Ishikawa (cell line): ENCODE data around the gene PANX1.

Experiments used
- CEBPB ChIP-seq: IDR thresholded peaks from 2 replicates; pipeline ENCODE4 v1.6.1; 2012
- CREB1 ChIP-seq: IDR thresholded peaks from 2 replicates; pipeline ENCODE4 v1.6.1; 2012; ENCODE audit warnings: low read depth
- EGR1 ChIP-seq: IDR thresholded peaks from 2 replicates; pipeline ENCODE4 v1.6.1; 2012
- EP300 ChIP-seq: IDR thresholded peaks from 2 replicates; pipeline ENCODE4 v1.6.1; 2012; ENCODE audit warnings: borderline replicate concordance
- MAX ChIP-seq: IDR thresholded peaks from 2 replicates; pipeline ENCODE4 v1.6.1; 2012
- NFIC ChIP-seq: IDR thresholded peaks from 2 replicates; pipeline ENCODE4 v1.6.1; 2012
- RAD21 ChIP-seq: IDR thresholded peaks from 2 replicates; pipeline ENCODE4 v1.6.1; 2012; ENCODE audit warnings: low read depth
- TEAD4 ChIP-seq: IDR thresholded peaks from 2 replicates; pipeline ENCODE4 v1.6.1; 2012
- YY1 ChIP-seq: IDR thresholded peaks from 2 replicates; pipeline ENCODE4 v1.6.1; 2012; ENCODE audit warnings: low read depth
- ZBTB7A ChIP-seq: IDR thresholded peaks from 2 replicates; pipeline ENCODE4 v1.6.1; 2012; ENCODE audit warnings: low read depth
- TF ChIP-seq, protein P1 (sequence below): IDR thresholded peaks from 2 replicates; pipeline ENCODE4 v1.6.1; 2012; ENCODE audit warnings: low read depth, mild to moderate bottlenecking

- TF ChIP-seq EGR1 (no peak), MAX (no peak), EP300 (no peak), ZBTB7A (no peak), YY1 (no peak), CEBPB (no peak), TEAD4 (no peak), RAD21 (no peak), NFIC (no peak), CREB1 (no peak)
- TF ChIP-seq, protein P1, sequence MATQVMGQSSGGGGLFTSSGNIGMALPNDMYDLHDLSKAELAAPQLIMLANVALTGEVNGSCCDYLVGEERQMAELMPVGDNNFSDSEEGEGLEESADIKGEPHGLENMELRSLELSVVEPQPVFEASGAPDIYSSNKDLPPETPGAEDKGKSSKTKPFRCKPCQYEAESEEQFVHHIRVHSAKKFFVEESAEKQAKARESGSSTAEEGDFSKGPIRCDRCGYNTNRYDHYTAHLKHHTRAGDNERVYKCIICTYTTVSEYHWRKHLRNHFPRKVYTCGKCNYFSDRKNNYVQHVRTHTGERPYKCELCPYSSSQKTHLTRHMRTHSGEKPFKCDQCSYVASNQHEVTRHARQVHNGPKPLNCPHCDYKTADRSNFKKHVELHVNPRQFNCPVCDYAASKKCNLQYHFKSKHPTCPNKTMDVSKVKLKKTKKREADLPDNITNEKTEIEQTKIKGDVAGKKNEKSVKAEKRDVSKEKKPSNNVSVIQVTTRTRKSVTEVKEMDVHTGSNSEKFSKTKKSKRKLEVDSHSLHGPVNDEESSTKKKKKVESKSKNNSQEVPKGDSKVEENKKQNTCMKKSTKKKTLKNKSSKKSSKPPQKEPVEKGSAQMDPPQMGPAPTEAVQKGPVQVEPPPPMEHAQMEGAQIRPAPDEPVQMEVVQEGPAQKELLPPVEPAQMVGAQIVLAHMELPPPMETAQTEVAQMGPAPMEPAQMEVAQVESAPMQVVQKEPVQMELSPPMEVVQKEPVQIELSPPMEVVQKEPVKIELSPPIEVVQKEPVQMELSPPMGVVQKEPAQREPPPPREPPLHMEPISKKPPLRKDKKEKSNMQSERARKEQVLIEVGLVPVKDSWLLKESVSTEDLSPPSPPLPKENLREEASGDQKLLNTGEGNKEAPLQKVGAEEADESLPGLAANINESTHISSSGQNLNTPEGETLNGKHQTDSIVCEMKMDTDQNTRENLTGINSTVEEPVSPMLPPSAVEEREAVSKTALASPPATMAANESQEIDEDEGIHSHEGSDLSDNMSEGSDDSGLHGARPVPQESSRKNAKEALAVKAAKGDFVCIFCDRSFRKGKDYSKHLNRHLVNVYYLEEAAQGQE = no peak
These were observed 95.4 kb downstream of the PANX1 start for GRCh38 chr11:94224078-94224477.
